Kidney epithelial cell (primary cell): ENCODE measurements around the gene PAPPA. TPM values are rescaled to one million over a fixed set of nuclear protein-coding genes. Genes with fewer than 3 reads are reported as not detected.

ENCODE experiments used
- DNase-seq: peaks from one replicate; pipeline ENCODE4 v3.0.0-alpha.2; 2010; ENCODE audit warnings: low read depth
- H3K27me3 ChIP-seq: 2 replicates; pipeline ENCODE4 v1.6.0; 2011; ENCODE audit warnings: low read length; ENCODE audit not compliant: control insufficient read depth, insufficient read depth
- H3K36me3 ChIP-seq: 2 replicates; pipeline ENCODE4 v1.5.1; 2011; ENCODE audit warnings: low read length; ENCODE audit not compliant: control insufficient read depth, insufficient read depth
- H3K4me3 ChIP-seq: 2 replicates; pipeline ENCODE4 v1.5.1; 2011; ENCODE audit warnings: low read depth, mild to moderate bottlenecking, control low read depth, low read length
- CTCF ChIP-seq: IDR thresholded peaks from 2 replicates; pipeline ENCODE4 v1.5.1; 2011; ENCODE audit warnings: mild to moderate bottlenecking, moderate library complexity, low read length, control low read depth, inconsistent platforms; ENCODE audit not compliant: insufficient read depth, poor library complexity, severe bottlenecking
- total RNA-seq: library from RNA; depleted of rRNA; stranded (reverse); fragments of >200 nt; gene quantifications from 2 replicates; pipeline ENCODE4 v1.2.3, GENCODE V29; 2015

The PAPPA gene
- total RNA-seq, 1 donor from 2014 or later = 15.4 TPM

GRCh38 chr9:116209414-116210116 is 56.0 kb downstream of the PAPPA start:
- Histone ChIP-seq H3K36me3 (no peaks in the 10 kb centered on the region), H3K27me3 (no peaks in the 10 kb centered on the region), H3K4me3 (no peak overlapping the region)
- TF ChIP-seq CTCF = no peak
- DNase-seq = no peak

GRCh38 chr9:116212986-116213692 is 59.5 kb downstream of the PAPPA start:
- Histone ChIP-seq H3K27me3 (no peaks in the 10 kb centered on the region), H3K36me3 (no peaks in the 10 kb centered on the region), H3K4me3 (no peak overlapping the region)
- TF ChIP-seq CTCF = no peak
- no peak for DNase-seq

GRCh38 chr9:116213693-116214047 is 60.1 kb downstream of the PAPPA start:
- TF ChIP-seq CTCF = no peak
- no peak for DNase-seq
- H3K27me3 ChIP-seq = no peaks in the 10 kb centered on the region
- no peak overlapping the region for H3K4me3 ChIP-seq
- H3K36me3 ChIP-seq = no peaks in the 10 kb centered on the region

GRCh38 chr9:116218399-116218798 is 64.8 kb downstream of the PAPPA start:
- Histone ChIP-seq H3K4me3 (no peak overlapping the region), H3K27me3 (no peaks in the 10 kb centered on the region), H3K36me3 (no peaks in the 10 kb centered on the region)
- DNase-seq = no peak
- no peak for TF ChIP-seq CTCF

- Histone ChIP-seq H3K36me3 (no peaks in the 10 kb centered on the region), H3K27me3 (no peaks in the 10 kb centered on the region), H3K4me3 (no peak overlapping the region)
- DNase-seq = peak; percentile 91
- peak; percentile 32 for TF ChIP-seq CTCF
Observed at GRCh38 chr9:116219686-116220085, 66.1 kb downstream of the PAPPA start.

GRCh38 chr9:116223926-116224325 is 70.3 kb downstream of the PAPPA start:
- Histone ChIP-seq H3K4me3 (no peak overlapping the region), H3K27me3 (no peaks in the 10 kb centered on the region), H3K36me3 (no peaks in the 10 kb centered on the region)
- no peak for DNase-seq
- TF ChIP-seq CTCF = no peak
